ENCODE measurements around the gene TAPT1.

TAPT1 gene

DNA sequence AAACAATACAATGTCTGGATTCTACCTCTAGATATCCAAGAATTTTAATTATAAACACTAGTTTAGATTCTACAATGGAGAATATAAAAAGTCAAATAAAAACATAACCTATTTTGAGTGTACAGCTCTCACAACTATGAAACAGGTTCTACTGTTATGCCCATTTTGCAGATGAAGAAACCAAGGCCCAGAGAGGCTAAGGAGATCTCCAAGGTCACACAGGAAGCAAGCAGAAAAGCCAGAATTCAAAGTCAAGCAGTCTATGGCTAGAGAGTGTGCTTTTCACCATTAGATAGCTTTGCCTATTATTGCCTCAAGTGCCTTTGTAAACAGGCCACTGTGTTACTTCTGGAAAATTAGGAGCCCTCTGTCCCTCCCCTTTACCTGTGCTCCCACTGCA, 7.3 kb downstream of the TAPT1 start:
- Histone ChIP-seq H3K27me3 (ENCODE audit: insufficient read depth, low read length) (no peaks in the 10 kb centered on the region), H3K4me1 (ENCODE audit: insufficient read depth, low read length) (no peaks in the 10 kb centered on the region), H3K4me3 (ENCODE audit: low read length) (no peak overlapping the region), H3K36me3 (ENCODE audit: insufficient read depth, low read length) (peaks cover 2% of the 10 kb centered on the region), H3K9me3 (ENCODE audit: low read length) (peaks cover 2% of the 10 kb centered on the region), H2AFZ (ENCODE audit: low read depth, low read length) (no peak overlapping the region)

- Histone ChIP-seq H3K4me1 (ENCODE audit: insufficient read depth, low read length) (no peaks in the 10 kb centered on the region), H3K36me3 (ENCODE audit: insufficient read depth, low read length) (peaks cover 2% of the 10 kb centered on the region), H2AFZ (ENCODE audit: low read depth, low read length) (no peak overlapping the region), H3K27me3 (ENCODE audit: insufficient read depth, low read length) (no peaks in the 10 kb centered on the region), H3K4me3 (ENCODE audit: low read length) (no peak overlapping the region), H3K9me3 (ENCODE audit: low read length) (peaks cover 2% of the 10 kb centered on the region)
These were observed 8.8 kb downstream of the TAPT1 start for GRCh38 chr4:16217300-16218051.

DNA sequence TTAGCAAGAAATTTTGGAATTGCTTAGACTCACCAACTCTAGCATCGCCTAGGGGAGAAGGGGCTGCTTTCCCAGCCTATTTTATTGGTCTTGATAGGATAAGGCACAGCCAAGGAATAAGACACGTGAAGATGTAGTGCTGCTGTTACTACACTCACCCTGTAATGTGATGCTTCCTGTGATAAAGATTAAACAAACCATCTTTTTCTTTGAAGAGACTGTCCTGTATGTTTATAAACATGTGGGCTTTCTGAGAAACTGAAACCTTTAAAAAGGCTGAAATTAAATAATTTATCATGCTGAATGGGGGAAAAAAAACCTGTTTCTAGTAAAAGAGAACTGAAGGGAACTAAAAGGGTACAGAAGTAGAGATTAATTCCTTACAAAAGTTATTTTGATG, 13.2 kb downstream of the TAPT1 start:
- no peaks in the 10 kb centered on the region for H3K9me3 ChIP-seq (ENCODE audit: low read length)
- peaks cover 17% of the 10 kb centered on the region for H3K36me3 ChIP-seq (ENCODE audit: insufficient read depth, low read length)
- H3K4me1 ChIP-seq (ENCODE audit: insufficient read depth, low read length): no peaks in the 10 kb centered on the region
- no peaks in the 10 kb centered on the region for H3K27me3 ChIP-seq (ENCODE audit: insufficient read depth, low read length)
- no peak overlapping the region for H2AFZ ChIP-seq (ENCODE audit: low read depth, low read length)
- no peak overlapping the region for H3K4me3 ChIP-seq (ENCODE audit: low read length)

DNA sequence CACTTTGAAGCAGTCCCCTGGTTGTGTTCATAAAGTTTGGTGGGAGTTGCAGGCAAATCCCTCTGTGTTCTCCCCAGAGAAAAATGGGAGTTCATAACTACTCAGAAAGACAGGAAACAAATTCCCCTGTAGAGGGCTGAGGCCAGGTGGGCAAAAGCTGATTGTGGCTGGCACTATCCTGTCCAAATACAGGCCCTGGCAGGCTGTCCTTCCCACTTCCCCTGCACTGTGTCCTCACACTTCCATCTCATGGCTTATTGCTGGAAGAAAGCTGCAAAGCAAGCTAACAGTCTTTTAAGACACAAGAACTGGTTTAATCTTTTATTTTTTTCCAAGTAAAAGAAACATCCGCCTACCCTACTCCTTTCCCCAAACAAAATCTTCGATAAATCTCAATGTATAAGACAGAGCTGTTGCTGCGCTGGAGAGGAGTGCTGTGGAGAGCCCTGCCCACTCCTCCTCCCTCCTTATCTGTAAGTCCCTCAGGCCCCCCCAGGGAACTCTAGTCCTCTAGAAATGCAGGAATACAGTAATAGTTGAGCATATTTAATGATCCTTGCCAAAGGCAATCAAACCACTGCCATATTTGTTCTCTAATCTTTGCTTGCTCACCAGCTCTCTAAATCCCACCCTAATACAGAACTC, 14.0 kb downstream of the TAPT1 start:
- Histone ChIP-seq H3K9me3 (ENCODE audit: low read length) (no peaks in the 10 kb centered on the region), H3K36me3 (ENCODE audit: insufficient read depth, low read length) (peaks cover 17% of the 10 kb centered on the region), H3K4me3 (ENCODE audit: low read length) (no peak overlapping the region), H2AFZ (ENCODE audit: low read depth, low read length) (no peak overlapping the region), H3K27me3 (ENCODE audit: insufficient read depth, low read length) (no peaks in the 10 kb centered on the region), H3K4me1 (ENCODE audit: insufficient read depth, low read length) (no peaks in the 10 kb centered on the region)

- no peaks in the 10 kb centered on the region for H3K9me3 ChIP-seq (ENCODE audit: low read length)
These were observed 18.9 kb downstream of the TAPT1 start for GRCh38 chr4:16207409-16207808.

GRCh38 chr4:16206848-16207247, 19.4 kb downstream of the TAPT1 start:
- Histone ChIP-seq H3K9me3 (ENCODE audit: low read length) (no peaks in the 10 kb centered on the region), H3K36me3 (ENCODE audit: insufficient read depth, low read length) (peaks cover 9% of the 10 kb centered on the region), H2AFZ (ENCODE audit: low read depth, low read length) (no peak overlapping the region), H3K27me3 (ENCODE audit: insufficient read depth, low read length) (no peaks in the 10 kb centered on the region), H3K4me3 (ENCODE audit: low read length) (no peak overlapping the region), H3K4me1 (ENCODE audit: insufficient read depth, low read length) (no peaks in the 10 kb centered on the region)

More at GRCh38 chr4:16207409-16207808, 18.9 kb downstream of the TAPT1 start:
- Histone ChIP-seq H3K27me3 (ENCODE audit: insufficient read depth, low read length) (no peaks in the 10 kb centered on the region), H3K4me1 (ENCODE audit: insufficient read depth, low read length) (no peaks in the 10 kb centered on the region), H3K4me3 (ENCODE audit: low read length) (no peak overlapping the region), H2AFZ (ENCODE audit: low read depth, low read length) (no peak overlapping the region), H3K36me3 (ENCODE audit: insufficient read depth, low read length) (peaks cover 15% of the 10 kb centered on the region)

GRCh38 chr4:16206301-16206700, 20.0 kb downstream of the TAPT1 start:
- Histone ChIP-seq H3K4me3 (ENCODE audit: low read length) (no peak overlapping the region), H3K4me1 (ENCODE audit: insufficient read depth, low read length) (no peaks in the 10 kb centered on the region), H2AFZ (ENCODE audit: low read depth, low read length) (no peak overlapping the region)

DNA sequence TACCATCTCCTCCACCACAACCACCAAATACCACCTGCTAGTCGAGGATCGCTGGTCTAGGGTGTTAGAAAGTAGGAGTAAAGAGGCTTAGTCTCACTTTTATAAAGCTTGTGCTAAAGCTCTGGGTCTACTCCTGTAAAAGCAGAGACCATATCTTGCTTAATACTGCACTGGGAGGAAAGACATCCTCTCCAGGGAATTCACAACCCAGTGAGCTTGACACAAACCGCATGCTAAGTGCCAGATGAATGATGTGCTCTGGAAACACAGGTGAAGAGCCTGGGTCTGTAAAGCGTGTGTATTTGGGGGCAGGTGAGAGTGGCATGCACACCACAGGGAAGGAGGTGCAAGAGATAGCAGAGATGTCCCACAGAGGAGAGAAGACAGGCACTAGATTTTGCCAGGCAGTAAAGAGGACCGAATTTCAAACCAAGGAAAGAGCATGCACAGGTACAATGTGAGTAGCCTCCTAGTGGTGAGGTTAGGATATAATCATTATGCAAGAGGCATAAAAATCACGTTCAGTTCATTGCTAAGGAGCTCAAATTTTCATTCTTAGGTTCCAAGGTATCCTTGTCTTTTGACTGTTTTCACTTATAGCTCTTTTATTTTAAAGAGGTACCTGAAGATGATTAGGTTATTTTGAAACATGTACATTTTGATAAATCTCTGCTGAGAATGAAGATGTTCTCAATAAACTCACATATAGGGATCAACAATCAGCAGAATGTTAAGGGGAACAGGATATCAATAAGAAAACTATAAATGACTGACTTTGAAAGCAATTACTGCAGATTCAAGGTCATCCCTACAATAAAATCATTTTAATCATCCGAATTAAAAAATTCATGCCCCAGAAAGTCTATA, 20.7 kb downstream of the TAPT1 start:
- Histone ChIP-seq H3K9me3 (ENCODE audit: low read length) (no peaks in the 10 kb centered on the region), H3K4me3 (ENCODE audit: low read length) (no peak overlapping the region), H3K36me3 (ENCODE audit: insufficient read depth, low read length) (peaks cover 7% of the 10 kb centered on the region), H3K4me1 (ENCODE audit: insufficient read depth, low read length) (no peaks in the 10 kb centered on the region), H3K27me3 (ENCODE audit: insufficient read depth, low read length) (no peaks in the 10 kb centered on the region), H2AFZ (ENCODE audit: low read depth, low read length) (no peak overlapping the region)

More at GRCh38 chr4:16206301-16206700, 20.0 kb downstream of the TAPT1 start:
- no peaks in the 10 kb centered on the region for H3K27me3 ChIP-seq (ENCODE audit: insufficient read depth, low read length)
- H3K36me3 ChIP-seq (ENCODE audit: insufficient read depth, low read length): peaks cover 9% of the 10 kb centered on the region
- no peaks in the 10 kb centered on the region for H3K9me3 ChIP-seq (ENCODE audit: low read length)

DNA sequence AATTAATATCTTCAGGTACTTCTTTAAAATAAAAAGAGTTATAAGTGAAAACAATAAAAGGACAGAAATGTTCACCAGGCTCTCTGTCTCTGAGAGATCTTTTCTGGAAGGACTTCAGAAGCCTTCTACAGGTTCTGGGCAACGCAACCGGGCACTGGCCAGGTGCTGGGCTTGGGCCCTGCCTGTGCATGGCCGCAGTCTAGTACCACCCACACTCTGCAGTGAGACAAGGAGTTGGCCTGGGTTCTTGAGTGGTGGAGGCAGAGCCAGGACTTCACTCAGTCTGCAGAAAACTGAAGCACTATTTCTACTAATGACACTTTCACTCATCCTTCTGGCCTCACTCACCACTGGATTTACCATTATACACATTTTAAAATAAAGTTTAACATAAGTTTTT, 21.8 kb downstream of the TAPT1 start:
- Histone ChIP-seq H3K36me3 (ENCODE audit: insufficient read depth, low read length) (peaks cover 1% of the 10 kb centered on the region), H2AFZ (ENCODE audit: low read depth, low read length) (no peak overlapping the region), H3K4me3 (ENCODE audit: low read length) (no peak overlapping the region), H3K4me1 (ENCODE audit: insufficient read depth, low read length) (no peaks in the 10 kb centered on the region), H3K9me3 (ENCODE audit: low read length) (no peaks in the 10 kb centered on the region), H3K27me3 (ENCODE audit: insufficient read depth, low read length) (no peaks in the 10 kb centered on the region)

DNA sequence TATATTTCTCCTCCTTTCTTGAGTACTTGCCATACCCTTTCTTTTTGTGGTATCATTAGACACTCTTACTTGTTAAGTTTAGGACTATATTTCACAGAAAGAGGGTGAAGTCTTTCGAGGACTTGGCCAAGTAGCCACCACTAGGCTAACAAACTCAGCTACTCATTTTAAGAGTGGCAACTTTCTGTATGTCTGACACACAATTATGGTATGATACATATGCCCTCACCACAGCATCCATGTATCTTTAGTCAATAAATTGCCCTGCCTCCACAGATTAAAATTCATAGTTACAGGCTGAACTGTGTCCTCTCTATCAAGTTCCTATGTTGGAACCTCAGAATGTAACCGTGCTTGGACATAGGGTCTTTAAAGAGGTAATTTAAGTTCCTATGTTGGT, 23.2 kb downstream of the TAPT1 start:
- no peaks in the 10 kb centered on the region for H3K9me3 ChIP-seq (ENCODE audit: low read length)
- H3K4me3 ChIP-seq (ENCODE audit: low read length): no peak overlapping the region
- no peaks in the 10 kb centered on the region for H3K27me3 ChIP-seq (ENCODE audit: insufficient read depth, low read length)
- no peak overlapping the region for H2AFZ ChIP-seq (ENCODE audit: low read depth, low read length)
- H3K4me1 ChIP-seq (ENCODE audit: insufficient read depth, low read length): no peaks in the 10 kb centered on the region
- no peaks in the 10 kb centered on the region for H3K36me3 ChIP-seq (ENCODE audit: insufficient read depth, low read length)

DNA sequence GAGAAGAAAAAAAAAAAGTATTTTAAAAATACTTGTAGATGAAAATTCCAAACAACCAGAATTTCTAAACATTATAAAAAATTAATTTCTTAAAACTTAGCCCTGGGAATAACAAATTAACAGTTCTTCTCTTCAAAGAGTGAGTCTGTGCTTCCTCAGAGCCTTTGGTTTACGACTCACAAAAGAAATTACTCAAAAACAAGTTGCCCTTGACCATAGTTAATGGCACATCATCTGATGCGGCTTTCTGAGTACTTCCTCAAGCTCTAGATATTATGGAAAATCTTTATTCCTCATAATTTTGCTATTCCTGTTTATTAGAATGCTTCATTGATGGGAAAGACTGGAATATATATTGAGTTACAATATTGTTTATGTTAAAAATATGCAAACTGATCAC, 23.7 kb downstream of the TAPT1 start:
- Histone ChIP-seq H3K4me1 (ENCODE audit: insufficient read depth, low read length) (no peaks in the 10 kb centered on the region), H3K27me3 (ENCODE audit: insufficient read depth, low read length) (no peaks in the 10 kb centered on the region), H2AFZ (ENCODE audit: low read depth, low read length) (no peak overlapping the region), H3K36me3 (ENCODE audit: insufficient read depth, low read length) (no peaks in the 10 kb centered on the region), H3K9me3 (ENCODE audit: low read length) (no peaks in the 10 kb centered on the region), H3K4me3 (ENCODE audit: low read length) (no peak overlapping the region)

DNA sequence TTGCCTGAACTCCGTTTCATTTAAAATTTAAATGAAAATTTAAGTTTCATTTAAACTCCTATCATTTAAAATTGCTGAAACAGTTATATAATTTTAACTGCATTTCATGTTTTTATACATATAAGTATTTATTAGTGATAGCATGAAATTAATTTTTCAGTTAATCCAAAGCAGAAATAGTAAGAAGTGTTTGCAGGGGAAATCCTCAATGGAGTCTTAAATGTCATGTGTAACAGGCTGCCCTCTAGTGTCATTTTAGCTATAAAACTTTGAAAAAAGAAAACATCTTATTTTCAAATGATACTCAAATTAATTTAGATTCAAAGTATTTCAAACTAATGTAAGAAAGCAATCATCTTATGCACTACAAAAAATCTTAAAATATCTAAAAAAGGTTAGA, 27.2 kb downstream of the TAPT1 start:
- H2AFZ ChIP-seq (ENCODE audit: low read depth, low read length): no peak overlapping the region
- no peaks in the 10 kb centered on the region for H3K27me3 ChIP-seq (ENCODE audit: insufficient read depth, low read length)
- H3K4me3 ChIP-seq (ENCODE audit: low read length): no peak overlapping the region
- peaks cover 10% of the 10 kb centered on the region for H3K4me1 ChIP-seq (ENCODE audit: insufficient read depth, low read length)
- H3K9me3 ChIP-seq (ENCODE audit: low read length): no peaks in the 10 kb centered on the region
- peaks cover 3% of the 10 kb centered on the region for H3K36me3 ChIP-seq (ENCODE audit: insufficient read depth, low read length)

Measured in neuron (in vitro differentiated cells).